ENCODE data around the gene PTPN18.

DNA sequence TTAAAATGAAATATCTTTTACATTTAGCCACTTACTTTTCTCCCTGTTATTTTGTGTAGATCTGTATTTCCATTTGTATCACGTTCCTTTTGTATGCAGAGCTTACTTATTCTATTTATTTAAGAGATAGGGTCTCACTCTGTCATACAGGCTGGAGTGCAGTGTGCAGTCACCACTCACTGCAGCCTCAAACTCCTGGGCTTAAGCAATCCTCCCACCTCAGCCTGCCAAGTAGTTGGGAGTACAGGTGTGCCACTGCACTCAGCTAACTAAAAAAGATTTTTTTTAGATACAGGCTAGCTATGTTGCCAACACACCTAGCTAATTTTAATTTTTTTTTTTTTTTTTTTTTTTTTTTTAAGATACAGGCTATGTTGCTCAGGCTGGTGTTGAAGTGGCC, 10.9 kb downstream of the PTPN18 start:
- no peak for TF ChIP-seq EZH2 (IDR thresholded peaks at IDR 0.05; ENCODE audit: borderline replicate concordance, insufficient read depth, low read depth, low read length, poor library complexity, severe bottlenecking)
- TF ChIP-seq, protein P1, sequence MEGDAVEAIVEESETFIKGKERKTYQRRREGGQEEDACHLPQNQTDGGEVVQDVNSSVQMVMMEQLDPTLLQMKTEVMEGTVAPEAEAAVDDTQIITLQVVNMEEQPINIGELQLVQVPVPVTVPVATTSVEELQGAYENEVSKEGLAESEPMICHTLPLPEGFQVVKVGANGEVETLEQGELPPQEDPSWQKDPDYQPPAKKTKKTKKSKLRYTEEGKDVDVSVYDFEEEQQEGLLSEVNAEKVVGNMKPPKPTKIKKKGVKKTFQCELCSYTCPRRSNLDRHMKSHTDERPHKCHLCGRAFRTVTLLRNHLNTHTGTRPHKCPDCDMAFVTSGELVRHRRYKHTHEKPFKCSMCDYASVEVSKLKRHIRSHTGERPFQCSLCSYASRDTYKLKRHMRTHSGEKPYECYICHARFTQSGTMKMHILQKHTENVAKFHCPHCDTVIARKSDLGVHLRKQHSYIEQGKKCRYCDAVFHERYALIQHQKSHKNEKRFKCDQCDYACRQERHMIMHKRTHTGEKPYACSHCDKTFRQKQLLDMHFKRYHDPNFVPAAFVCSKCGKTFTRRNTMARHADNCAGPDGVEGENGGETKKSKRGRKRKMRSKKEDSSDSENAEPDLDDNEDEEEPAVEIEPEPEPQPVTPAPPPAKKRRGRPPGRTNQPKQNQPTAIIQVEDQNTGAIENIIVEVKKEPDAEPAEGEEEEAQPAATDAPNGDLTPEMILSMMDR (IDR thresholded peaks at IDR 0.05): no peak
